ENCODE measurements around the gene KHK. TPM values are rescaled to one million over a fixed set of nuclear protein-coding genes. Genes with fewer than 3 reads are reported as not detected.

The KHK gene
- total and polyA plus RNA-seq, 9 of the 15 experiments (the other 6 are each of a cell fraction or from before 2014, with no cell fraction given) = 1.5 to 10.7 (median 5.2) TPM

DNA sequence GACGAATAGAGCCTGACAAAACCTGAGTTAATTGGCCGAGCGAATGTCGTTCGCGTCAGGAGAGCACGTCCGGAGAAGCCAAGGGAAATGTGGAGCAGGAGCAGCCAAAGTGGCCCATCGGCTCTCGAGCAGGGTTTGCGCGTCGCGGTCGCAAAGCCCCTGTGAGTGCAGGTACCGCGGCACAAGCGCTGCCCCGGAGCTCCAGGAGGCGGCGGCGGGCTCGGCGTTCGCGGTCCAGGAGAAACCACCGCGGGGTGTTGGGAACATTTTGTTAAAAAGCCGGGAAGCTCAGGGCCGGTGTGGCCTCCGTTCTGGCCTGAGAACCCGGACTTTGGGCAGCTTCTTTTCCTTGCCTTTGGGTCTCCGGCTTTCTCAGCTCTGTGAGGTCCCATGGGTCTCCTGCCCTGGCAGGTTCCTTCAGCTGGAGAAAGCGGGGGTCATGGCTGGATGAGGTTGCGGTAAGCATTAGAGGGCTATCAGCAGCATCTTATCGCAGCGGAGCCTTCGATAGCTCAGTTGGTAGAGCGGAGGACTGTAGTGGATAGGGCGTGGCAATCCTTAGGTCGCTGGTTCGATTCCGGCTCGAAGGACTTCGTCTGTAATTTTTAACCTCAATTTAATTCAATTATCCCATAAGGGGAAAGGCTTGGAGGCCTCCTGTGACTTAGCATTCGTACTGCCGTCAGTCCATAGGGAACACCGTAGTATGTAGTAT is 36.1 kb upstream of the KHK start (continued):
- no peak for TF ChIP-seq HNRNPH1 (optimal IDR thresholded peaks at IDR 0.05; ENCODE audit: low read depth, low read length)
- TF ChIP-seq, protein P1, sequence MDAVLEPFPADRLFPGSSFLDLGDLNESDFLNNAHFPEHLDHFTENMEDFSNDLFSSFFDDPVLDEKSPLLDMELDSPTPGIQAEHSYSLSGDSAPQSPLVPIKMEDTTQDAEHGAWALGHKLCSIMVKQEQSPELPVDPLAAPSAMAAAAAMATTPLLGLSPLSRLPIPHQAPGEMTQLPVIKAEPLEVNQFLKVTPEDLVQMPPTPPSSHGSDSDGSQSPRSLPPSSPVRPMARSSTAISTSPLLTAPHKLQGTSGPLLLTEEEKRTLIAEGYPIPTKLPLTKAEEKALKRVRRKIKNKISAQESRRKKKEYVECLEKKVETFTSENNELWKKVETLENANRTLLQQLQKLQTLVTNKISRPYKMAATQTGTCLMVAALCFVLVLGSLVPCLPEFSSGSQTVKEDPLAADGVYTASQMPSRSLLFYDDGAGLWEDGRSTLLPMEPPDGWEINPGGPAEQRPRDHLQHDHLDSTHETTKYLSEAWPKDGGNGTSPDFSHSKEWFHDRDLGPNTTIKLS (IDR thresholded peaks at IDR 0.05; ENCODE audit: borderline replicate concordance, low read depth) = no peak
- TF ChIP-seq ZNF263 (CRISPR knock-in tag; IDR thresholded peaks at IDR 0.05; ENCODE audit: borderline replicate concordance) = no peak
- no peak; the same call in 1 of the 2 replicates for TF ChIP-seq CTBP1 (IDR thresholded peaks at IDR 0.05; ENCODE audit: borderline replicate concordance)
- TF ChIP-seq FOSL1 (tag; conservative IDR thresholded peaks at IDR 0.05) = no peak
- TF ChIP-seq HDAC3 (IDR thresholded peaks at IDR 0.05; ENCODE audit: borderline replicate concordance, partially characterized antibody) = no peak
- no peak for TF ChIP-seq ZNF253 (CRISPR knock-in tag; conservative IDR thresholded peaks at IDR 0.05)
- TF ChIP-seq KAT2B (IDR thresholded peaks at IDR 0.05; ENCODE audit: low read depth, low read length) = no peak
- no peak for TF ChIP-seq JUN (IDR thresholded peaks at IDR 0.05; ENCODE audit: borderline replicate concordance, low read depth, low read length)
- peak; percentile 44; the same call in 1 of the 2 replicates for TF ChIP-seq JUN (CRISPR knock-in tag; IDR thresholded peaks at IDR 0.05; ENCODE audit: borderline replicate concordance)
- TF ChIP-seq CBFA2T2 (conservative IDR thresholded peaks at IDR 0.05) = no peak
- peak; percentile 96 for TF ChIP-seq KDM5B (IDR thresholded peaks at IDR 0.05; ENCODE audit: insufficient replicate concordance, low read depth, low read length)
- TF ChIP-seq ERF (CRISPR knock-in tag; IDR thresholded peaks at IDR 0.05) = no peak
- TF ChIP-seq SP2 (IDR thresholded peaks at IDR 0.05; ENCODE audit: extremely low read depth, low read depth, low read length, poor library complexity, severe bottlenecking) = no peak
- TF ChIP-seq, protein P2, sequence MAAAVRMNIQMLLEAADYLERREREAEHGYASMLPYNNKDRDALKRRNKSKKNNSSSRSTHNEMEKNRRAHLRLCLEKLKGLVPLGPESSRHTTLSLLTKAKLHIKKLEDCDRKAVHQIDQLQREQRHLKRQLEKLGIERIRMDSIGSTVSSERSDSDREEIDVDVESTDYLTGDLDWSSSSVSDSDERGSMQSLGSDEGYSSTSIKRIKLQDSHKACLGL (CRISPR knock-in tag; IDR thresholded peaks at IDR 0.05; ENCODE audit: borderline replicate concordance, poor library complexity, severe bottlenecking) = no peak
- TF ChIP-seq ZNF830 (CRISPR knock-in tag; IDR thresholded peaks at IDR 0.05) = no peak
- TF ChIP-seq, protein P3, sequence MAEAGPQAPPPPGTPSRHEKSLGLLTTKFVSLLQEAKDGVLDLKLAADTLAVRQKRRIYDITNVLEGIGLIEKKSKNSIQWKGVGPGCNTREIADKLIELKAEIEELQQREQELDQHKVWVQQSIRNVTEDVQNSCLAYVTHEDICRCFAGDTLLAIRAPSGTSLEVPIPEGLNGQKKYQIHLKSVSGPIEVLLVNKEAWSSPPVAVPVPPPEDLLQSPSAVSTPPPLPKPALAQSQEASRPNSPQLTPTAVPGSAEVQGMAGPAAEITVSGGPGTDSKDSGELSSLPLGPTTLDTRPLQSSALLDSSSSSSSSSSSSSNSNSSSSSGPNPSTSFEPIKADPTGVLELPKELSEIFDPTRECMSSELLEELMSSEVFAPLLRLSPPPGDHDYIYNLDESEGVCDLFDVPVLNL (CRISPR knock-in tag; IDR thresholded peaks at IDR 0.05; ENCODE audit: low read depth) = no peak
- no peak for TF ChIP-seq ZFX (CRISPR knock-in tag; IDR thresholded peaks at IDR 0.05)
- TF ChIP-seq TEAD4 (IDR thresholded peaks at IDR 0.05; ENCODE audit: low read length) = peak; percentile 69
- TF ChIP-seq TEAD4 (CRISPR knock-in tag; IDR thresholded peaks at IDR 0.05; ENCODE audit: borderline replicate concordance) = no peak
